ENCODE results near the gene GLIS1. TPM values are rescaled to one million over a fixed set of nuclear protein-coding genes. Genes with fewer than 3 reads are reported as not detected.

The GLIS1 gene
- total RNA-seq, 1 experiment from 2014 or later = 0.13 TPM

DNA sequence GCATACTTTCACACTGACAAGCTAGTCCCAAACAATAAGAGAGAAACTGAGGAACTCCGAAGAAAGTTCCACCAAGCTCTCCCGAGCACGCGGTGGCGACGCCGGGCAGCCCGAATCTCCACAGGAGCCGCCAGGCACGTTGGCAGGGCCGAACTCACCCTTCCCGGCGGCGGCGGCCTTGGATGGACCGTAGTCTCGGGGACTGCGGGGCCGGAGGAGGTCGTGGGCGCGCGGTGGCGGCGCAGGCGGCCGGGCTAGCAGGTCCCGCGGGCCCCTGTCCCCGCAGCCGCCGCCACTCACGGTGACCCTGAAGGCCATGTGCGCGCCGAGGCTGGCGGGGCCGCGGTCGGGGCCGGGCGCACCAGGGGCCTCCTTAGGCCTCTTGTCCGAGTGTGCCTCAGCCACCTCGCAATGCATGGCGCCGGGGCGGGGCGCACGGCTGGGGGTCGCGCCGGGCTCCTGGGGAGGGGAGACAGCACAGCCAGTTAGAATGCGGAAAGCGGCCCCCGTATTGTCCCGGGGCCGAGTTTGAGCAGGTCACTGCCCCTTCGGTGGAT is 1.2 kb downstream of the GLIS1 start:
- ChIA-PET CTCF (no interaction called here), POLR2A (ENCODE audit: low non-redundant PET) (no interaction called here)
- H3K4me1 ChIP-seq (ENCODE audit: insufficient read depth, low read length, poor library complexity, severe bottlenecking) = peaks cover 6% of the 10 kb centered on the region
- H3K36me3 ChIP-seq (ENCODE audit: insufficient read depth, low read length, poor library complexity, severe bottlenecking) = no peaks in the 10 kb centered on the region
- BruUV-seq (replicated peaks) = no TSS peak
- peak overlapping the region; percentile 40 for H3K4me3 ChIP-seq (ENCODE audit: low read depth, low read length, poor library complexity, severe bottlenecking)
- intact Hi-C loops (cut with micrococcal nuclease; ENCODE audit: unreplicated experiment) = no loop called here
- peaks cover 36% of the 10 kb centered on the region for H3K27me3 ChIP-seq (replicated peaks; ENCODE audit: insufficient read depth, low read depth, low read length, poor library complexity)
- H3K9me3 ChIP-seq (ENCODE audit: low read depth, low read length, poor library complexity, severe bottlenecking) = no peaks in the 10 kb centered on the region
- TF ChIP-seq EZH2 (IDR thresholded peaks at IDR 0.05; ENCODE audit: borderline replicate concordance, low read depth, low read length, poor library complexity, severe bottlenecking) (peak; percentile 66), CTCF (conservative IDR thresholded peaks at IDR 0.05; ENCODE audit: low read depth, low read length) (no peak)
- H3K27ac ChIP-seq (ENCODE audit: low read depth, low read length, poor library complexity, severe bottlenecking) = no peak overlapping the region
- no peak for DNase-seq (ENCODE audit: low spot score)

- H3K36me3 ChIP-seq (ENCODE audit: insufficient read depth, low read length, poor library complexity, severe bottlenecking) = no peaks in the 10 kb centered on the region
- DNase-seq (ENCODE audit: low spot score) = no peak
- no peak overlapping the region for H3K4me3 ChIP-seq (ENCODE audit: low read depth, low read length, poor library complexity, severe bottlenecking)
- ChIA-PET POLR2A (ENCODE audit: low non-redundant PET) (no interaction called here), CTCF (no interaction called here)
- H3K27me3 ChIP-seq (replicated peaks; ENCODE audit: insufficient read depth, low read depth, low read length, poor library complexity) = peaks cover 36% of the 10 kb centered on the region
- H3K27ac ChIP-seq (ENCODE audit: low read depth, low read length, poor library complexity, severe bottlenecking) = no peak overlapping the region
- TF ChIP-seq CTCF (conservative IDR thresholded peaks at IDR 0.05; ENCODE audit: low read depth, low read length) (no peak), EZH2 (IDR thresholded peaks at IDR 0.05; ENCODE audit: borderline replicate concordance, low read depth, low read length, poor library complexity, severe bottlenecking) (no peak)
- no peaks in the 10 kb centered on the region for H3K9me3 ChIP-seq (ENCODE audit: low read depth, low read length, poor library complexity, severe bottlenecking)
- H3K4me1 ChIP-seq (ENCODE audit: insufficient read depth, low read length, poor library complexity, severe bottlenecking) = peaks cover 6% of the 10 kb centered on the region
- intact Hi-C loops (cut with micrococcal nuclease; ENCODE audit: unreplicated experiment) = no loop called here
- no TSS peak for BruUV-seq (replicated peaks)
Measured at GRCh38 chr1:53736290-53736689, 2.7 kb downstream of the GLIS1 start.

- POLR2A ChIA-PET (ENCODE audit: low non-redundant PET) = no interaction called here
- H3K4me3 ChIP-seq (ENCODE audit: low read depth, low read length, poor library complexity, severe bottlenecking) = no peak overlapping the region
- peaks cover 36% of the 10 kb centered on the region for H3K27me3 ChIP-seq (replicated peaks; ENCODE audit: insufficient read depth, low read depth, low read length, poor library complexity)
- TF ChIP-seq EZH2 (IDR thresholded peaks at IDR 0.05; ENCODE audit: borderline replicate concordance, low read depth, low read length, poor library complexity, severe bottlenecking) = no peak
- no peak for TF ChIP-seq CTCF (conservative IDR thresholded peaks at IDR 0.05; ENCODE audit: low read depth, low read length)
- peaks cover 6% of the 10 kb centered on the region for H3K4me1 ChIP-seq (ENCODE audit: insufficient read depth, low read length, poor library complexity, severe bottlenecking)
- H3K36me3 ChIP-seq (ENCODE audit: insufficient read depth, low read length, poor library complexity, severe bottlenecking) = no peaks in the 10 kb centered on the region
- intact Hi-C loops (cut with micrococcal nuclease; ENCODE audit: unreplicated experiment) = no loop called here
- no peaks in the 10 kb centered on the region for H3K9me3 ChIP-seq (ENCODE audit: low read depth, low read length, poor library complexity, severe bottlenecking)
- CTCF ChIA-PET = no interaction called here
- DNase-seq (ENCODE audit: low spot score) = no peak
- BruUV-seq (replicated peaks) = no TSS peak
- H3K27ac ChIP-seq (ENCODE audit: low read depth, low read length, poor library complexity, severe bottlenecking) = no peak overlapping the region
Measured at GRCh38 chr1:53735681-53736080, 3.3 kb downstream of the GLIS1 start.

Measured in A673 (cell line).